ENCODE measurements around the gene CASP2. TPM values are rescaled to one million over a fixed set of nuclear protein-coding genes. Genes with fewer than 3 reads are reported as not detected.

The CASP2 gene
- total RNA-seq, 1 donor from 2014 or later, result 20.4 TPM

- FAIRE-seq (no peak), DNase-seq (ENCODE audit: low spot score in 2 of 2) (no peak)
Measured at GRCh38 chr7:143323653-143324052, 35.5 kb downstream of the CASP2 start.

DNA sequence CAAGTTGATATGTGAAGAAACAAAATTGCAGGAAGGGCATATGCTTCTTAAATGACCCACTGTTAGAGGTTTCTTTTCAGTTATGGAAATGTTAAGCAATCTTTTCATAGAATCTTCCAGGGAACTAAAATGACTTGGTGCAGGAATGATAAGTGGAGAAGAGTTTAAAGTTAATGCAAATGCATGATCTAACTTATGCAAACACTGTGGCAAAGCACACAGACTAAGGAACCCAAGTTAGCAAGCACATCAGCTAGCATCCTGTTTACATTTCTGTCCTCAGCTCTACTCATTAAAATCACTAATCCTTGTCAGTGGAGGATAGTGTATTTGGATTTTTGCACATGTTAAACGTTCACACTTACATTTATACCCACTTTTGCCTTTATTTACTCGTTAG is 37.1 kb downstream of the CASP2 start:
- no peak for DNase-seq (ENCODE audit: low spot score in 2 of 2)
- no peak for FAIRE-seq

DNA sequence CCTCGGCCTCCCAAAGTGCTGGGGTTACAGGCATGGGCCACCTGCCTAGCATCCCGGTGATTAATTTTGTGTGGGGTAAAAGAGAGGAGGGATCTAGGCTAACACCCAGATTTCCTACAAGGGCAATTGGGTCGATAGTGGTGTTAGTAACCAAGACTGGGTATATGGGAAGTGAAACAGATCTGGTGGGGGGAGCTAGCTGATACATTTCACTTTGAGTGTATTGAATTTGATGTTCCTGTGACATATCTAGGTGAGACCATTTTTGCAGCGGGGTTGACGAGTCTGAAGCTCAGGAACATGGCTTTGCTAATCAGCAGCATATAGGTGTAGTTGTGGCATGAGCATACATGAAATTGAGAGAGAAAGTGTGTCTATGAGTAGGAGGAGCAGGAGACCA is 39.8 kb downstream of the CASP2 start:
- DNase-seq (ENCODE audit: low spot score in 2 of 2) (no peak), FAIRE-seq (no peak)

DNA sequence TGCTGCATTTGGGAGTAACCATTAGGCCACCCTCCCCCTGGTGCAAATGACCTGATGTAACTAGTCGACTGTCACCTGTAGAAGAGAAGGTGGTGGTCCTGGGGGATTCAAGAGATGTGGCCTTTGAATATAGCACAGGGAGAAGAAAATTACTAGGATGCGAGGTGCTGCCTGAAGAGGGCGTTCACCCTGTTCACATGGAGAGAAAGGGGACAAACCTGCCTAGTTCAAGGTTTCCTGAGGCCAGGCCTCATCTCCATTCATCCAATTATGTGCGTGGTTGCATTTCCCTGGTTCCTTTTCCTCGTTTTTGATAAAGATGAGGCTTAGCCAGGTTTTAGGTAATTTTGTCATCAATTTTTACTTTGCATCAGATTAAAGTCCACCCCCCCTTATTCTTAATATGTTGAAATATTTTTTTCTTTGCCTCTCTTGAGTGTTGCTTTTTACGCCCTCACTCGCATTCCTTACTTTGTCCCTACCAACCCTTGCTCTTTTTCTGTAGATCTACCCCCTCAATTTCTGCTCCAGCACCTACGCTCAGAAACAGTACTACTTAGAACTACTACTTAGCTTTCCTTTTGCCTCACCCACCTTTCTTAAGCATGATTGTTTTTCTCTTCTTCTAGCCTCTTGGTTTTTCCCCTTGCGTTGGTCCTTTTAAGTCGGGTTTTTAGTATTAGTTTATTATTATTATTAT is 41.5 kb downstream of the CASP2 start:
- DNase-seq (ENCODE audit: low spot score in 2 of 2) (no peak), FAIRE-seq (no peak)

DNA sequence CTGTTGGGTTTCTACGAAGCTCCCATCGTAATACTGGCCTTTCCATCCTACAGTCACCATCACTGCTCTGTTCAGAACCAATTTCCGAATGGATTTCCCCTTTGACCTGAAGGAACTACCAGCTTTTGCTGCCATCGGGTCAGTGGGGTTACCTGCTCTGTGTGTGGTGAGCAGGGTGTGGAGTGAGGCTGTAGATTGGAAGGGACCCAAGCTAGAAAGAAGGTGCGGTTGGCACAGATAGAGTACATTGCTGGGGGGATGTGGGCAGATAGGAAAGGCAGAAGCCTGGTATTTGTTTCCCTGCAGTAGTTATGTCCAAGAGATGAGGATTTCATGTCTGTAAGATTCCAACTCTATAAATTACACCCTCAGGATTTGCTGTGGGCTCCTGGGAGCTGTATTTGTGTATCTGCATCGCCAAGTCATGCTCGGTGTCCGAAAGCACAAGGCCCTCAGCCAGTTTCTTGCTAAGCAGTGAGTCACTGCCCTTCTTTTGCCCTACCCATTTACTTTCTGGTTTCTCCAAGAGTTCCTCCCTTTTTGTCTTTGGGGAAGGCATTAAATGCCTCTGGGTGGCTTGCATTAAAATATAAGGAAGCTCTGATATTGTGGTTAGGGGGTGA is 43.1 kb downstream of the CASP2 start:
- FAIRE-seq, result no peak
- no peak for DNase-seq (ENCODE audit: low spot score in 2 of 2)

DNA sequence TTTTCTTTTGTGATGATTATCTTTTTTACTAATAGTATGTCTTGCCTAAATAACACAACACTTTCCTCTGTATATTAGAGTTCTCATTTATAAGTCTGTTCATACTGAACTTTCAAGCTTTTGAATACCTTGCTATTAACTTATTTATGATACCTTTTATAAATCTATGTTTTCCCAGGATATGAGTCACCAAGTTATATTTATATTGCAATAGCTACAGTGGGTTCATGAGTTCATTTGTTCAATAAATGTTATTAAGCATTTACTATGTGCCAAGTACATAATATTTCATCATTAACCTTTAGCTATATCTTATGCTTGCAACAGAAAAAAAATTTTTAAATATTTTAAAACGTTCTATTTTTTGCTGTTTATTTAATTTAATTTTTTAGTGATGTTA is 46.1 kb downstream of the CASP2 start:
- FAIRE-seq (no peak), DNase-seq (ENCODE audit: low spot score in 2 of 2) (no peak)

- no peak for DNase-seq (ENCODE audit: low spot score in 2 of 2)
- no peak for FAIRE-seq
Measured at GRCh38 chr7:143337216-143337615, 49.1 kb downstream of the CASP2 start.

DNA sequence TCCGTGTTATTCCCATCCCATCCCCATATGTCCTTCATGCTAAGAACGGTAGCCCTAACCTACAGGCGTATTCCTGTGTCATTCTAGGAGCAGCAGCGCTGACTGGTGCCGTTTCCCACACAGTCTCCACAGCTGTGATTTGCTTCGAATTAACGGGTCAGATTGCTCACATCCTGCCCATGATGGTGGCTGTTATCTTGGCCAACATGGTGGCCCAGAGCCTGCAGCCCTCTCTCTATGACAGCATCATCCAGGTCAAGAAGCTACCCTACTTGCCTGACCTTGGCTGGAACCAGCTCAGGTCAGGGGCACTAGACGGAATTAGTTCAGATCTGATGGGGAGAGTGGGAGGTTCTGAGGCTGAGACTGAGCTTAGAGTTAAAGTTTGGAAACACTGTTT is 53.7 kb downstream of the CASP2 start:
- DNase-seq (ENCODE audit: low spot score in 2 of 2) (no peak), FAIRE-seq (no peak)

GRCh38 chr7:143343596-143343995 is 55.4 kb downstream of the CASP2 start:
- FAIRE-seq (no peak), DNase-seq (ENCODE audit: low spot score in 2 of 2) (no peak)

- no peak for FAIRE-seq
- DNase-seq (ENCODE audit: low spot score in 2 of 2), result no peak
Measured at GRCh38 chr7:143345428-143345900, 57.3 kb downstream of the CASP2 start.

DNA sequence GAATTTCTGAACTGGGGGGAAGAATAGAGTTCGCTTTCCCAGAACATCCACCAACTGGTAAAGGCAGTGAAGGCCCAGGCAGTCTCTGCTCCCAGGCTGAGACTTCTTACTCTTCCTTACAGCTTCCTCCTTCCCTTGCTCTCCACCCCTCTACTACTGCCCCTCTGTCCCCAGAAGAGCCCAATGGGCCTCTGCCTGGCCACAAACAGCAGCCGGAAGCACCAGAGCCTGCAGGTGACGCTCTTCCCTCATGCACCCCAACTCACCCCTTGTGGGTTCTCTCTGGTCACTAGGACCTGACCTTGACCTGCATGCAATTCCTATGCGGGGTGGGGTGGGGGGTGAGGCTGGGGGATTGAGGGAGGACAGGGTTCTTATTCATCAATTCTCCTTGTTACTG is 57.9 kb downstream of the CASP2 start:
- FAIRE-seq (no peak), DNase-seq (ENCODE audit: low spot score in 2 of 2) (no peak)

DNA sequence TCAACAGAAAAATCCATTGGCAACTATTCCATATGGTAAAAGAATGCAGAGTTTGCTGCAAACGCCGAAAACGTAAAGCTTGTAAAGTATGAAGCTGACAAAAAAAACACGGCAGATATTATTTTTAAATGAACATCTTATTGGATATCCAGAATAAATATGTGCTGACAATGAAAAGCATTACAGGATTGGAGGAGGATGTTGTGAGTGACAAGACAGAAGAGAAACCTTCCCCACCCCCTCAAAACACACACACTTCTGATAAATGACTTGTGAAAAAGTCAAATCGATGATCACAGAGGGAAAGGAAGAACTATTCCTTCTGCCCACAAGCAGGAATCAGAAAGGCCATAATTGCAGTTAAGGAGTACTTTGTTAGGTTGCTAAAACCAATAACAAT is 59.8 kb downstream of the CASP2 start:
- FAIRE-seq, result no peak
- no peak for DNase-seq (ENCODE audit: low spot score in 2 of 2)

DNA sequence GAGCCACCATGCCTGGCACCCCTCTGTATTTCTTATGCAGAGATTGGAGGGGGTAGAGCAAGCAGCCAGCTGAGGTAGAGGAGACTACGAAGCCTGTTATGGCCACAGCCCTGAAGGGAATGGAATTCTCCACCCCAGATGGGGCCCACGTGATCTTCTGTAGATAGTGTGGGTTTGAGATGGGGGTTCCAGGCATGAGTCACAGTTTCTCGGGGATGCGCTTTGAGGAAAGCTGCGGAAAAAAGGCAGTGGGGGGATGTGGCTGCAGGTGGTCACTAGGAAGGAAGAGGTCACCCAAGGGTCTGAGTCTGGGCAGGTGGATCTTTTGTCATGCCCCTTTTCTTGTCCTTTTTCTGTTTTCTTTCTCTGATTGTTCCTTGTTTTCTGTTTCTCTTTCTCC is 62.9 kb downstream of the CASP2 start:
- FAIRE-seq, result no peak

GRCh38 chr7:143351574-143351973 is 63.4 kb downstream of the CASP2 start:
- FAIRE-seq (no peak), DNase-seq (ENCODE audit: low spot score in 2 of 2) (no peak)

More for the DNA sequence above, 62.9 kb downstream of the CASP2 start:
- no peak for DNase-seq (ENCODE audit: low spot score in 2 of 2)

- FAIRE-seq (no peak), DNase-seq (ENCODE audit: low spot score in 2 of 2) (no peak)
Measured at GRCh38 chr7:143352531-143353002, 64.4 kb downstream of the CASP2 start.

DNA sequence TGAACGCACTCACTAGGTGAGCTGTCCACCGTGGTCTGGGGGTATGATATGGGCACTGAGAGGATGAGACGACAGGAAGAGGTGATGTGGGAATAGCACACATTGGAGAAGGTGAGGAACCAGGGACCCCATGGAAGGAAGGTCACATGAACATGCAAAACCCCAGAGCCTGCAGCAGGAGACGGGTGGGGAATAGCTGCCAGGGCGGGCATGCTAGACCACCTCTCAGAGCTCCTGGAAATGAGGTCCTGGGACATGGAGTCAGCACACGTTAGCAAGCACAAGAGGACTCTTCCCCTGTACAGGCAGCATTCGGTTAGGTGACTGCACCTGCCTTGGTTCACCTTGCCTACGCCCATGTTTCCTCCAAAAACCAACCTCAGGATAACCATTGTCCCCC is 66.2 kb downstream of the CASP2 start:
- FAIRE-seq, result no peak
- DNase-seq (ENCODE audit: low spot score in 2 of 2), result no peak

DNA sequence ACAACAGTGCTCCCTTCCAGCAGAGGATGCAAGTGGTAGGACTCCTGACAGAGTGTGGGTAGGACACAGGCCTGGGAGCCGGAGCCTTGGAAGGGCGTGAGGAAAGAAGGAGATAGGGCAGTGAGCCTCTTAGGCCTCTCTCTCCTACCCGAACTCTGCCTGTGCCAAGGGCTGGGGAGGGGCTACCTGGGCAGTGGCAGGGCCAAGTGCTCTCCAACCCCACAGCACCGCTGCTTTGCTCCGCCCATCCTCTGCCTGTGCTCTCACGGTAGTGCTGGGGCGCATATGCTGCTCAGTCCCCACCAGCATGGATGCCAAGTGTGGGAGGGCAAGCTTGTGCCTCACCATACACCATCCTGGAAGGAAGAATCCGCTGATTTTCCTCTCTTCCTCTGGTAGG is 66.8 kb downstream of the CASP2 start:
- FAIRE-seq (no peak), DNase-seq (ENCODE audit: low spot score in 2 of 2) (no peak)

GRCh38 chr7:143355450-143356385 is 67.6 kb downstream of the CASP2 start:
- DNase-seq (ENCODE audit: low spot score in 2 of 2) (no peak), FAIRE-seq (no peak)

GRCh38 chr7:143356414-143357050 is 68.4 kb downstream of the CASP2 start:
- FAIRE-seq, result no peak
- DNase-seq (ENCODE audit: low spot score in 2 of 2), result no peak
